H1 (cell line): ENCODE results near the gene PA2G4. TPM values are rescaled to one million over a fixed set of nuclear protein-coding genes. Genes with fewer than 3 reads are reported as not detected.

ENCODE experiments used
- CTCF ChIA-PET: fragments of 300-600 bp; sonication (Branson Sonifier 250); formaldehyde crosslinking; loops from one replicate; lab custom pipeline; 2021; ENCODE audit not compliant: partially characterized antibody; lab: Charles Lee
- POLR2A ChIA-PET: fragments of 300-600 bp; sonication (Branson Sonifier 250); formaldehyde crosslinking; loops from one replicate; lab custom pipeline; 2021; ENCODE audit warnings: inconsistent platforms; ENCODE audit not compliant: partially characterized antibody; lab: Charles Lee
- DNase-seq, 2 experiments: peaks; one replicate each; pipeline versions ENCODE4 v3.0.0 to v3.0.0-alpha.2; 2010 to 2022; ENCODE audit warnings: low spot score in 2 of 2, low read depth in 1 of 2, mixed read lengths in 1 of 2
- FAIRE-seq: peaks from 2 replicates; lab custom pipeline; 2011; peaks lifted over from hg19 to GRCh38; lab: Jason Lieb, UNC
- H2AFZ ChIP-seq: 2 replicates; pipeline ENCODE4 v1.8.1; 2012; ENCODE audit warnings: low read length, inconsistent platforms
- H2AK5ac ChIP-seq: 2 replicates; pipeline ENCODE4 v1.6.1; 2013; ENCODE audit warnings: low read depth, low read length
- H2BK120ac ChIP-seq: replicated peaks from 2 replicates; pipeline ENCODE3; 2013; ENCODE audit warnings: low read depth, low read length, inconsistent platforms
- H2BK12ac ChIP-seq: 2 replicates; pipeline ENCODE4 v1.6.1; 2013; ENCODE audit warnings: low read depth, low read length
- H2BK15ac ChIP-seq: 2 replicates; pipeline ENCODE4 v1.6.1; 2013; ENCODE audit warnings: low read length
- H2BK20ac ChIP-seq: 2 replicates; pipeline ENCODE4 v1.6.1; 2013; ENCODE audit warnings: low read length
- H2BK5ac ChIP-seq: 2 replicates; pipeline ENCODE4 v1.6.1; 2013; ENCODE audit warnings: low read depth, low read length
- H3K14ac ChIP-seq: 2 replicates; pipeline ENCODE4 v1.6.1; 2013; ENCODE audit warnings: inconsistent platforms; ENCODE audit not compliant: insufficient read length
- H3K18ac ChIP-seq: 2 replicates; pipeline ENCODE4 v1.6.1; 2013; ENCODE audit warnings: low read length; ENCODE audit errors: extremely low read depth
- H3K23ac ChIP-seq: 2 replicates; pipeline ENCODE4 v1.6.1; 2013; ENCODE audit warnings: inconsistent platforms; ENCODE audit not compliant: insufficient read length
- H3K23me2 ChIP-seq: 2 replicates; pipeline ENCODE4 v1.6.1; 2013; ENCODE audit warnings: low read depth, low read length
- H3K27ac ChIP-seq: 2 replicates; pipeline ENCODE4 v1.6.1; 2011; ENCODE audit warnings: low read depth, low read length, inconsistent platforms
- H3K27me3 ChIP-seq, 4 experiments: replicated peaks in 1 of 4; 1 replicate in 1 of 4; 2 replicates in 3 of 4; pipeline versions ENCODE4 v1.6.1 to v1.8.1; 2011 to 2013; ENCODE audit warnings: low read length in 3 of 4, mild to moderate bottlenecking in 3 of 4, inconsistent platforms in 2 of 4, mixed read lengths in 2 of 4, moderate library complexity in 1 of 4; ENCODE audit not compliant: control insufficient read depth in 3 of 4, insufficient read depth in 3 of 4; ENCODE audit errors: extremely low read depth in 1 of 4
- H3K36me3 ChIP-seq, 4 experiments: 2 replicates each; pipeline versions ENCODE4 v1.6.1 to v1.8.1; 2011 to 2013; ENCODE audit warnings: mild to moderate bottlenecking in 4 of 4, low read length in 3 of 4, moderate library complexity in 2 of 4, control low read depth in 1 of 4, inconsistent platforms in 1 of 4; ENCODE audit not compliant: insufficient read depth in 4 of 4, control insufficient read depth in 2 of 4
- H3K4ac ChIP-seq: replicated peaks from 2 replicates; pipeline ENCODE3; 2013; ENCODE audit warnings: low read length, low read depth, mixed read lengths, inconsistent platforms; ENCODE audit not compliant: insufficient read length
- H3K4me1 ChIP-seq, 4 experiments: replicated peaks in 1 of 4; 1 replicate in 1 of 4; 2 replicates in 3 of 4; pipeline versions ENCODE4 v1.6.1 to v1.8.1; 2011 to 2013; ENCODE audit warnings: low read length in 3 of 4, inconsistent platforms in 2 of 4, mixed read lengths in 1 of 4; ENCODE audit not compliant: insufficient read depth in 4 of 4, control insufficient read depth in 3 of 4
- H3K4me2 ChIP-seq, 2 experiments: 2 replicates each; pipeline versions ENCODE4 v1.6.1 to v1.8.1; 2011 to 2013; ENCODE audit warnings: low read depth in 2 of 2, low read length in 2 of 2, control low read depth in 1 of 2, inconsistent platforms in 1 of 2, mild to moderate bottlenecking in 1 of 2; ENCODE audit not compliant: insufficient read depth in 1 of 2
- H3K4me3 ChIP-seq, 4 experiments: fragments of 200-600, 300-600 bp in 1 of 4; sonication (generic), shearing (Covaris generic), sonication (Bioruptor Twin) in 1 of 4; 2 replicates each; pipeline versions ENCODE4 v1.5.1 to v1.8.1; 2011 to 2016; ENCODE audit warnings: low read length in 4 of 4, low read depth in 3 of 4, control low read depth in 2 of 4, inconsistent platforms in 2 of 4, mild to moderate bottlenecking in 2 of 4, mixed read lengths in 1 of 4, moderate library complexity in 1 of 4; ENCODE audit not compliant: insufficient read depth in 2 of 4; ENCODE audit errors: extremely low read depth in 1 of 4
- H3K56ac ChIP-seq: replicated peaks from 2 replicates; pipeline ENCODE3; 2013; ENCODE audit warnings: low read depth, mild to moderate bottlenecking, mixed read lengths, low read length, inconsistent platforms; ENCODE audit not compliant: insufficient read length
- H3K79me1 ChIP-seq: 2 replicates; pipeline ENCODE4 v1.6.1; 2013; ENCODE audit warnings: low read depth, low read length, control low read depth
- H3K79me2 ChIP-seq, 2 experiments: 2 replicates each; pipeline versions ENCODE4 v1.6.1 to v1.8.1; 2012 to 2013; ENCODE audit warnings: low read length in 2 of 2, mild to moderate bottlenecking in 2 of 2, inconsistent platforms in 1 of 2; ENCODE audit not compliant: insufficient read depth in 2 of 2, control insufficient read depth in 1 of 2
- H3K9ac ChIP-seq, 4 experiments: replicated peaks in 1 of 4; 1 replicate in 1 of 4; 2 replicates in 3 of 4; pipeline versions ENCODE4 v1.6.1 to v1.8.1; 2011 to 2013; ENCODE audit warnings: low read depth in 3 of 4, low read length in 3 of 4, control low read depth in 2 of 4, mild to moderate bottlenecking in 2 of 4, moderate library complexity in 2 of 4, inconsistent platforms in 1 of 4; ENCODE audit errors: extremely low read depth in 1 of 4
- H3K9me3 ChIP-seq, 2 experiments: 2 replicates each; pipeline versions ENCODE4 v1.6.1 to v1.8.1; 2012 to 2013; ENCODE audit warnings: mild to moderate bottlenecking in 2 of 2, moderate library complexity in 2 of 2, control low read depth in 1 of 2, inconsistent platforms in 1 of 2, low read depth in 1 of 2, low read length in 1 of 2, mixed read lengths in 1 of 2; ENCODE audit not compliant: insufficient read depth in 2 of 2
- H4K20me1 ChIP-seq, 2 experiments: replicated peaks in 1 of 2; 2 replicates each; pipeline versions ENCODE3 to v1.8.1; 2011 to 2013; ENCODE audit warnings: inconsistent platforms in 2 of 2, low read length in 2 of 2, mild to moderate bottlenecking in 1 of 2; ENCODE audit not compliant: insufficient read depth in 2 of 2, control insufficient read depth in 1 of 2
- H4K5ac ChIP-seq: 2 replicates; pipeline ENCODE4 v1.6.1; 2013; ENCODE audit warnings: low read length, low read depth, mixed read lengths, inconsistent platforms; ENCODE audit not compliant: insufficient read length
- H4K8ac ChIP-seq: 2 replicates; pipeline ENCODE4 v1.8.0; 2013; ENCODE audit warnings: mild to moderate bottlenecking, moderate library complexity, low read length, inconsistent platforms; ENCODE audit not compliant: insufficient read depth; ENCODE audit errors: extremely low read depth
- H4K91ac ChIP-seq: replicated peaks from 2 replicates; pipeline ENCODE3; 2013; ENCODE audit warnings: low read length, mixed read lengths, inconsistent platforms; ENCODE audit not compliant: insufficient read length
- ASH2L ChIP-seq: fragments of 200-600, 300-600 bp; sonication (generic); IDR thresholded peaks from one replicate; pipeline ENCODE4 v1.7.1; 2017; ENCODE audit warnings: low read length
- ATF3 ChIP-seq: IDR thresholded peaks from 2 replicates; pipeline ENCODE4 v1.6.1; 2011; ENCODE audit warnings: low read depth, mild to moderate bottlenecking, low read length; ENCODE audit not compliant: insufficient read depth
- BACH1 ChIP-seq: IDR thresholded peaks from 2 replicates; pipeline ENCODE4 v1.6.1; 2012; ENCODE audit warnings: low read length, improper control_type of control experiment
- CBX8 ChIP-seq: fragments of 300-800, 300-1000 bp; sonication (generic); IDR thresholded peaks from 2 replicates; pipeline ENCODE4 v1.7.1; 2016; ENCODE audit warnings: low read depth, low read length, borderline replicate concordance
- EGR1 ChIP-seq: IDR thresholded peaks from 2 replicates; pipeline ENCODE4 v1.6.1; 2011; ENCODE audit warnings: low read depth, low read length, borderline replicate concordance
- GABPA ChIP-seq: IDR thresholded peaks from 2 replicates; pipeline ENCODE4 v1.6.1; 2011; ENCODE audit warnings: mild to moderate bottlenecking, low read length, moderate library complexity, borderline replicate concordance; ENCODE audit not compliant: insufficient read depth
- JUN ChIP-seq: IDR thresholded peaks from 2 replicates; pipeline ENCODE4 v1.6.1; 2011; ENCODE audit warnings: low read depth, mild to moderate bottlenecking, improper control_type of control experiment, low read length
- KDM5A ChIP-seq: fragments of 200-600 bp; IDR thresholded peaks from 2 replicates; pipeline ENCODE4 v1.7.1; 2012; ENCODE audit warnings: mild to moderate bottlenecking, low read length, inconsistent platforms, mixed read lengths
- NANOG ChIP-seq: IDR thresholded peaks from 2 replicates; pipeline ENCODE4 v1.6.1; 2011; ENCODE audit warnings: low read length, low read depth, mild to moderate bottlenecking, inconsistent platforms; ENCODE audit not compliant: insufficient read depth, poor library complexity, severe bottlenecking
- SIX5 ChIP-seq: IDR thresholded peaks from 2 replicates; pipeline ENCODE4 v1.6.1; 2011; ENCODE audit warnings: mild to moderate bottlenecking, low read depth, low read length
- SRF ChIP-seq: IDR thresholded peaks from 2 replicates; pipeline ENCODE4 v1.6.1; 2011; ENCODE audit warnings: mild to moderate bottlenecking, low read depth, low read length, moderate library complexity
- USF2 ChIP-seq: IDR thresholded peaks from 2 replicates; pipeline ENCODE4 v1.6.1; 2011; ENCODE audit warnings: low read length, improper control_type of control experiment
- WGBS, 2 experiments: shearing (Covaris generic) in 1 of 2; methylation state at CpG; one replicate each; pipeline versions ENCODE4 v1.1.6 to v1.1.7; 2013 to 2015; ENCODE audit warnings: low lambda C conversion rate in 2 of 2, mixed read lengths in 2 of 2, inconsistent platforms in 1 of 2, low coverage in 1 of 2, missing lambda C conversion rate in 1 of 2; ENCODE audit not compliant: insufficient replicate concordance in 2 of 2, insufficient coverage in 1 of 2, insufficient read length in 1 of 2; ENCODE audit errors: extremely low coverage in 1 of 2, missing lambda C conversion rate in 1 of 2; 5-methylcytosine and 5-hydroxymethylcytosine counted together
- polyA plus RNA-seq, 7 experiments: library from polyadenylated mRNA; depleted of rRNA in 3 of 7; stranded (reverse) in 5 of 7; unstranded in 2 of 7; fragments of >200 nt in 5 of 7; fragments of 200-250 nt in 2 of 7; gene quantifications; 1 replicate in 5 of 7; 2 replicates in 1 of 7; 4 replicates in 1 of 7; pipeline versions ENCODE4 v1.2.1 to v1.2.3, GENCODE V29; 2011 to 2013; ENCODE audit warnings: missing spikeins in 2 of 7, mixed read lengths in 2 of 7
- total RNA-seq: library from RNA; stranded (reverse); fragmentation: NEBNext Ultra II Directional; extraction: Animal tissue kit (Norgen Biotek cat#: 25700); gene quantifications from 2 replicates; pipeline ENCODE4 v1.2.1, GENCODE V29; 2021

The PA2G4 gene
- total and polyA plus RNA-seq, 2 of the 8 experiments (the other 6 are each of a cell fraction or from before 2014, with no cell fraction given): 159 to 242 TPM

- Histone ChIP-seq H2BK5ac (no peak overlapping the region), H4K5ac (no peak overlapping the region), H3K27ac (no peak overlapping the region), H3K14ac (no peak overlapping the region), H4K8ac (no peak overlapping the region), H3K79me2 (peaks cover 0 to 10% of the 10 kb centered on the region in 2 experiments; a peak in 1 of 4 replicates), H4K20me1 (peaks cover 0 to 2% of the 10 kb centered on the region in 2 experiments), H2AK5ac (no peak overlapping the region), H3K9me3 (no peaks in the 10 kb centered on the region; a peak in 1 of 4 replicates), H3K56ac (no peak overlapping the region), H2BK20ac (no peak overlapping the region), H3K4ac (no peak overlapping the region), H3K18ac (no peak overlapping the region), H2BK15ac (no peak overlapping the region), H2BK120ac (no peak overlapping the region), H3K23me2 (peaks cover 12% of the 10 kb centered on the region), H3K4me3 (no peak overlapping the region), H3K79me1 (no peaks in the 10 kb centered on the region), H3K9ac (no peak overlapping the region), H2AFZ (no peak overlapping the region), H3K4me2 (no peak overlapping the region; a peak in 1 of 4 replicates), H3K27me3 (no peaks in the 10 kb centered on the region), H3K4me1 (peaks cover 0 to 13% (median 5%) of the 10 kb centered on the region in 4 experiments; a peak in 5 of 7 replicates), H2BK12ac (no peak overlapping the region), H4K91ac (no peak overlapping the region), H3K23ac (no peak overlapping the region), H3K36me3 (peaks cover 11 to 43% (median 34%) of the 10 kb centered on the region in 4 experiments)
- DNase-seq (no peak), FAIRE-seq (no peak)
- ChIA-PET POLR2A (interaction anchor here (0.9 to 5.3 kb wide), 2 partner anchors 13 to 21 kb away, joined by 3 to 161 read pairs; partner anchors contain the start of genes RPL41 and ZC3H10), CTCF (interaction anchor here (0.9 to 5.4 kb wide), 3 partner anchors 11 to 76 kb away, joined by 3 to 46 read pairs (median 4); partner anchors contain the start of gene ZC3H10)
- WGBS, 2 experiments: 97% methylated on average over 4 of the region's 4 CpGs; no CpG with 5 or more reads in 1 of the 2 experiments
- TF ChIP-seq ASH2L (no peak), CBX8 (no peak), ATF3 (no peak), SIX5 (no peak), JUN (no peak), USF2 (no peak), SRF (no peak), KDM5A (no peak), GABPA (no peak), NANOG (no peak), BACH1 (no peak), EGR1 (no peak)
These were observed 26.5 kb downstream of the PA2G4 start for GRCh38 chr12:56130876-56131275.
